22Rv1 (cell line): Measurements from ENCODE around the gene SERPINB5.

Experiments
- H3K27ac ChIP-seq: fragments of 450-650 bp; 2 replicates; pipeline ENCODE4 v1.5.1; 2017
- ZFX ChIP-seq: fragments of 450-650 bp; IDR thresholded peaks from 2 replicates; pipeline ENCODE4 v1.6.1; 2017; ENCODE audit warnings: antibody characterized with exemption, borderline replicate concordance
- TF ChIP-seq, protein P1 (sequence below): fragments of 450-650 bp; IDR thresholded peaks from 2 replicates; pipeline ENCODE4 v1.5.1; 2017; ENCODE audit warnings: mild to moderate bottlenecking

The SERPINB5 gene, protein sequence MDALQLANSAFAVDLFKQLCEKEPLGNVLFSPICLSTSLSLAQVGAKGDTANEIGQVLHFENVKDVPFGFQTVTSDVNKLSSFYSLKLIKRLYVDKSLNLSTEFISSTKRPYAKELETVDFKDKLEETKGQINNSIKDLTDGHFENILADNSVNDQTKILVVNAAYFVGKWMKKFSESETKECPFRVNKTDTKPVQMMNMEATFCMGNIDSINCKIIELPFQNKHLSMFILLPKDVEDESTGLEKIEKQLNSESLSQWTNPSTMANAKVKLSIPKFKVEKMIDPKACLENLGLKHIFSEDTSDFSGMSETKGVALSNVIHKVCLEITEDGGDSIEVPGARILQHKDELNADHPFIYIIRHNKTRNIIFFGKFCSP

DNA sequence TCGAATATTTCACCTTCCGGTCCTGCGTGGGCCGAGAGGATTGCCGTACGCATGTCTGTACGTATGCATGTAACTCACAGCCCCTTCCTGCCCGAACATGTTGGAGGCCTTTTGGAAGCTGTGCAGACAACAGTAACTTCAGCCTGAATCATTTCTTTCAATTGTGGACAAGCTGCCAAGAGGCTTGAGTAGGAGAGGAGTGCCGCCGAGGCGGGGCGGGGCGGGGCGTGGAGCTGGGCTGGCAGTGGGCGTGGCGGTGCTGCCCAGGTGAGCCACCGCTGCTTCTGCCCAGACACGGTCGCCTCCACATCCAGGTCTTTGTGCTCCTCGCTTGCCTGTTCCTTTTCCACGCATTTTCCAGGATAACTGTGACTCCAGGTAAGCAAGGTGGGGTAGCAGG lies at the start of gene SERPINB5:
Gene SERPINB5, plus strand, starts transcription at position 291 of the 400 bp plus-strand sequence. CDS start 7,471 bp downstream, outside the sequence.
- TF ChIP-seq, protein P1, sequence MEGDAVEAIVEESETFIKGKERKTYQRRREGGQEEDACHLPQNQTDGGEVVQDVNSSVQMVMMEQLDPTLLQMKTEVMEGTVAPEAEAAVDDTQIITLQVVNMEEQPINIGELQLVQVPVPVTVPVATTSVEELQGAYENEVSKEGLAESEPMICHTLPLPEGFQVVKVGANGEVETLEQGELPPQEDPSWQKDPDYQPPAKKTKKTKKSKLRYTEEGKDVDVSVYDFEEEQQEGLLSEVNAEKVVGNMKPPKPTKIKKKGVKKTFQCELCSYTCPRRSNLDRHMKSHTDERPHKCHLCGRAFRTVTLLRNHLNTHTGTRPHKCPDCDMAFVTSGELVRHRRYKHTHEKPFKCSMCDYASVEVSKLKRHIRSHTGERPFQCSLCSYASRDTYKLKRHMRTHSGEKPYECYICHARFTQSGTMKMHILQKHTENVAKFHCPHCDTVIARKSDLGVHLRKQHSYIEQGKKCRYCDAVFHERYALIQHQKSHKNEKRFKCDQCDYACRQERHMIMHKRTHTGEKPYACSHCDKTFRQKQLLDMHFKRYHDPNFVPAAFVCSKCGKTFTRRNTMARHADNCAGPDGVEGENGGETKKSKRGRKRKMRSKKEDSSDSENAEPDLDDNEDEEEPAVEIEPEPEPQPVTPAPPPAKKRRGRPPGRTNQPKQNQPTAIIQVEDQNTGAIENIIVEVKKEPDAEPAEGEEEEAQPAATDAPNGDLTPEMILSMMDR: no peak
- TF ChIP-seq ZFX: no peak
- H3K27ac ChIP-seq: peak within 1 kb of the TSS; percentile 57

DNA sequence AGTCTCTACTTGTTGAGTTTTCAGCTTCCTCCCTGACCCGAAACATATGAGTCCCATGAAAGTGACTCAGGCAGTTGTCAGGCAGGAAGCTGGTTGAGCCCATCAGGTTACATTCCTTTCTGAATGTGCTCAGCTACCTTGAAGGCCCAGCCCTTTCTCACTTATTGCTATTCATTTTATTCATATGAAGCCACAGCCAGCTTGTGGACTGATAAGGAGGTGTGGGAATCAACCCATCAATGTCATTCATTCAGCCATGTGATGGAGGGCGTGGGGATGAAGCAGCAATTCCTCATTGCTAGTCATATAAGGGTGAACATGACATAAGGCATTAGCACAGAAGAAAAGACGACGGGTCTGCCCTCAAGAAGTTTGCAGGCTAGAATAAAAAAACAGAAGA lies 49.2 kb upstream of the SERPINB5 start:
- H3K27ac ChIP-seq: no peak overlapping the region
- no peak for TF ChIP-seq ZFX
- TF ChIP-seq, protein P1: no peak

GRCh38 chr18:63430526-63430925 lies 46.2 kb upstream of the SERPINB5 start:
- TF ChIP-seq ZFX: no peak
- TF ChIP-seq, protein P1: no peak

DNA sequence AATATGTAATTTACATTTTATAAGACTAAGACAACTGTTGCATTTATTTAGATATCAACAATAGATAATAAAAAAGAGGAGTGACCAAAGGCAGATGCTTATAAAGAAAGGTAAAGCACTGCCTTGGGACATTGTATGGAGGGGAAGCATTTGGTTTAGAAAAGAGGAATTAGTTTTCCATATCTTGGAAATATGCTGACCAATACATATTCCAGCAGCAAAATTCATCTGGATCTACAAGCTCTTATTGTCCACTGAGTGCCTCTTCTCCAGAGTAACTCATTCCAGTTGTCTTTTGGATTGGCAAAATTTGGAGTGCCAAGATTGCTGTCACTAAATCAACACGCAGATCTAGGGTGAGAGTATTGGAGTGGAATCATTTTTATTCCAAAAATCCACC lies 45.6 kb upstream of the SERPINB5 start:
- TF ChIP-seq ZFX: no peak
- TF ChIP-seq, protein P1: no peak
- no peak overlapping the region for H3K27ac ChIP-seq

More at GRCh38 chr18:63430526-63430925, 46.2 kb upstream of the SERPINB5 start:
- H3K27ac ChIP-seq: no peak overlapping the region

GRCh38 chr18:63433334-63433866 lies 43.4 kb upstream of the SERPINB5 start:
- no peak overlapping the region for H3K27ac ChIP-seq
- TF ChIP-seq, protein P1: no peak
- no peak for TF ChIP-seq ZFX

DNA sequence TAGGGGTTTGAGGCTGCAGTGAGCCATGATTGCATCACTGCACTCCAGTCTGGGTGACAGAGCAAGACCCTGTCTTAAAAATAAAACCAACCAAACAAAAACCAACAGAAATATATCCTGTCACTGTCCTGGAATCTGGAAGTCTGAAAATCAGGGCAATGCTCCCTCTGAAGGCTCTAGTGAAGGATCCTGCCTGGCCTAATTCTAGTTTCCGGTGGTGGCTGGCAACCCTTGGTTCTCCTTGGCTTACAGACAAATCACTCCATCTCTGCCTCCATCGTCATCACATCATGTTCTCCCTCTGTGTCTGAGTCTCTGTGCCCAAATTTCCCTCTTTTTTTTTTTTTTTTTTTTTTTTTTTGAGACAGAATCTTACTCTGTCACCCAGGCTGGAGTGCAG lies 38.6 kb upstream of the SERPINB5 start:
- H3K27ac ChIP-seq: no peak overlapping the region
- TF ChIP-seq, protein P1: no peak
- TF ChIP-seq ZFX: no peak

- no peak for TF ChIP-seq ZFX
- TF ChIP-seq, protein P1: peak; percentile 83
- H3K27ac ChIP-seq: no peak overlapping the region
Measured at GRCh38 chr18:63439334-63439733, 37.4 kb upstream of the SERPINB5 start.
